DOHH2 (cell line): Measurements from ENCODE around the gene SLC6A11.

ENCODE experiments used
- H3F3A ChIP-seq: fragments of 200-600 bp; sonication (generic), shearing (Covaris generic); 2 replicates; pipeline ENCODE4 v1.6.0; 2016; ENCODE audit warnings: antibody characterized with exemption, mild to moderate bottlenecking; ENCODE audit not compliant: control insufficient read depth, insufficient read depth
- H3K27ac ChIP-seq: fragments of 200-600 bp; sonication (generic); 2 replicates; pipeline ENCODE4 v1.5.1; 2014; ENCODE audit warnings: low read depth, mild to moderate bottlenecking, low read length, moderate library complexity
- H3K27me3 ChIP-seq: fragments of 200-600 bp; sonication (generic); 2 replicates; pipeline ENCODE4 v1.6.1; 2014; ENCODE audit warnings: mild to moderate bottlenecking, low read length, mixed read lengths; ENCODE audit not compliant: control insufficient read depth
- H3K36me3 ChIP-seq: fragments of 200-600 bp; sonication (generic); 2 replicates; pipeline ENCODE4 v1.6.1; 2014; ENCODE audit warnings: mild to moderate bottlenecking, low read length, moderate library complexity, mixed read lengths; ENCODE audit not compliant: control insufficient read depth
- H3K4me1 ChIP-seq: fragments of 200-600 bp; sonication (generic); 2 replicates; pipeline ENCODE4 v1.6.1; 2014; ENCODE audit warnings: mild to moderate bottlenecking, low read length, mixed read lengths; ENCODE audit not compliant: control insufficient read depth
- H3K4me2 ChIP-seq: fragments of 200-600 bp; sonication (generic); 2 replicates; pipeline ENCODE4 v1.6.0; 2014; ENCODE audit warnings: mild to moderate bottlenecking, low read length, moderate library complexity
- H3K4me3 ChIP-seq: fragments of 200-600 bp; sonication (generic); 2 replicates; pipeline ENCODE4 v1.5.1; 2014; ENCODE audit warnings: mild to moderate bottlenecking, low read length, mixed read lengths
- H3K79me2 ChIP-seq: fragments of 200-600 bp; sonication (generic); 2 replicates; pipeline ENCODE4 v1.6.1; 2014; ENCODE audit warnings: mild to moderate bottlenecking, low read length, mixed read lengths; ENCODE audit not compliant: control insufficient read depth
- H3K9me2 ChIP-seq: fragments of 200-600 bp; sonication (generic); replicated peaks from 2 replicates; pipeline ENCODE4 v1.6.1; 2014; ENCODE audit warnings: mild to moderate bottlenecking, low read length, mixed read lengths; ENCODE audit not compliant: control insufficient read depth
- H3K9me3 ChIP-seq: fragments of 200-600 bp; sonication (generic); 2 replicates; pipeline ENCODE4 v1.6.1; 2014; ENCODE audit warnings: antibody characterized with exemption, low read length, mixed read lengths; ENCODE audit not compliant: control insufficient read depth, insufficient read depth
- H4K20me1 ChIP-seq: fragments of 200-600 bp; sonication (generic); 2 replicates; pipeline ENCODE4 v1.6.0; 2014; ENCODE audit warnings: low read depth, mild to moderate bottlenecking, antibody characterized with exemption, low read length, moderate library complexity; ENCODE audit not compliant: control insufficient read depth, insufficient read depth
- EZH2phosphoT487 ChIP-seq: fragments of 200-600 bp; sonication (generic); IDR thresholded peaks from 2 replicates; pipeline ENCODE4 v1.6.1; 2017; ENCODE audit warnings: borderline replicate concordance, mild to moderate bottlenecking, antibody characterized with exemption, low read length, moderate library complexity, mixed read lengths
- TF ChIP-seq, protein P1 (sequence below): fragments of 200-600 bp; sonication (generic); IDR thresholded peaks from one replicate; pipeline ENCODE4 v1.5.1; 2014; ENCODE audit warnings: antibody characterized with exemption, mild to moderate bottlenecking, low read depth, low read length; ENCODE audit not compliant: poor library complexity, severe bottlenecking

SLC6A11 gene

DNA sequence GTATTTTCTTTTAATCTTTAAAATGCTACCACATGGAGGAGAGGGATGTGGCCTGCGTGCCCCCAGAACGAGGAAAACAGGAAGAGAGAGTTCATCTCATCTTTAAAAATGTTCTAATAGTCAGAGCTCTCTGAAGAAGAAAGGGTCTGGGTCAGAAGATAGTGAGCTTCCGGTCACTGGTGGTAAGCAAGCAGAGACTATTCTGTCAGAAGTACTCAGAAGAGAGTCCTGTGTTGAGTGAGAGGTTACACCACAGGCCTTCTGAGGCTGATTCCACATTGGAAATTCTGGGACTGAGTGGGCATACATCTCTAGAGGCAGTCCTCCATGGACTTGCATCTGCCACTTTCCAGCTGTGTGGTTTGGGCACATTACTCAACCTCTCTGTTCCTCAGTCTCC lies 94.3 kb downstream of the SLC6A11 start:
- TF ChIP-seq EZH2phosphoT487: no peak
- TF ChIP-seq, protein P1, sequence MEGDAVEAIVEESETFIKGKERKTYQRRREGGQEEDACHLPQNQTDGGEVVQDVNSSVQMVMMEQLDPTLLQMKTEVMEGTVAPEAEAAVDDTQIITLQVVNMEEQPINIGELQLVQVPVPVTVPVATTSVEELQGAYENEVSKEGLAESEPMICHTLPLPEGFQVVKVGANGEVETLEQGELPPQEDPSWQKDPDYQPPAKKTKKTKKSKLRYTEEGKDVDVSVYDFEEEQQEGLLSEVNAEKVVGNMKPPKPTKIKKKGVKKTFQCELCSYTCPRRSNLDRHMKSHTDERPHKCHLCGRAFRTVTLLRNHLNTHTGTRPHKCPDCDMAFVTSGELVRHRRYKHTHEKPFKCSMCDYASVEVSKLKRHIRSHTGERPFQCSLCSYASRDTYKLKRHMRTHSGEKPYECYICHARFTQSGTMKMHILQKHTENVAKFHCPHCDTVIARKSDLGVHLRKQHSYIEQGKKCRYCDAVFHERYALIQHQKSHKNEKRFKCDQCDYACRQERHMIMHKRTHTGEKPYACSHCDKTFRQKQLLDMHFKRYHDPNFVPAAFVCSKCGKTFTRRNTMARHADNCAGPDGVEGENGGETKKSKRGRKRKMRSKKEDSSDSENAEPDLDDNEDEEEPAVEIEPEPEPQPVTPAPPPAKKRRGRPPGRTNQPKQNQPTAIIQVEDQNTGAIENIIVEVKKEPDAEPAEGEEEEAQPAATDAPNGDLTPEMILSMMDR: no peak
- H3K9me3 ChIP-seq: peaks cover 5% of the 10 kb centered on the region; the same call in 1 of the 2 replicates
- no peaks in the 10 kb centered on the region for H3F3A ChIP-seq
- no peak overlapping the region for H3K4me2 ChIP-seq
- no peaks in the 10 kb centered on the region for H3K79me2 ChIP-seq
- H3K27ac ChIP-seq: no peak overlapping the region
- no peaks in the 10 kb centered on the region for H3K36me3 ChIP-seq
- H4K20me1 ChIP-seq: no peaks in the 10 kb centered on the region
- H3K9me2 ChIP-seq: no peaks in the 10 kb centered on the region
- no peak overlapping the region for H3K4me3 ChIP-seq
- no peaks in the 10 kb centered on the region for H3K4me1 ChIP-seq
- no peaks in the 10 kb centered on the region for H3K27me3 ChIP-seq

DNA sequence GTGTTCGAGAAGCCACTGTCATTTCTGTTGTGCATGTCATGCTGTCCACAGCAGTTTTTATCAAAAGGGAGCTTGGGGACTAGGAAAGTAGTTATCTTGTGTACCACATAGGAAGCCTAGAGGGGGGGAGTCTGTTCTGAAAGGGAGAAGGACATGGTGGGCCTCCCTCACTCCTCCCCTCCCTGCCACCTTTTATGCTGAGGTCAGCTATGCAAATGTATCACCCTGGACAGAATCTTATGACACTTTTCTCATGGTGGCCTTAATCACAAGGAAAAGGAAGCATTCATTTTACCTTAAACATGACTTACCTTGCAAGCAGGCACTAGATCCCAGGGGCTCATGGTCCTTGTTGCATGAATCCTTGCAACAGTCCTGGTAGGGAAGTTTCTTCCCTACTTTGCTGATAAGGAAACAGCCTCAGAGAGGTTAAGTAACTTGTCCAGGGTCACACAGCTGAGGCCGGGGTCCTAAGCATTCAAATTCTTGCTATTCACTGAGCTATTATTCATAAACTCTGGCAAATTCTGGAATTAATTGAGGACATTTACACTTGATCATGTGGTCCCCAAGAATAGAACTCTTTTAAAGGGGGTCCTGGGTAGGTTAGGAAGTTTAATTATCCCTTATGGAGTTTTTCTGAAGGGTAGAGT lies 95.4 kb downstream of the SLC6A11 start:
- Histone ChIP-seq H3K27ac (no peak overlapping the region), H3K4me1 (no peaks in the 10 kb centered on the region), H3K9me2 (no peaks in the 10 kb centered on the region), H3K79me2 (no peaks in the 10 kb centered on the region), H3K36me3 (no peaks in the 10 kb centered on the region), H3K27me3 (no peaks in the 10 kb centered on the region), H3K4me3 (no peak overlapping the region), H3F3A (no peaks in the 10 kb centered on the region), H4K20me1 (no peaks in the 10 kb centered on the region), H3K9me3 (peaks cover 5% of the 10 kb centered on the region; the same call in 1 of the 2 replicates), H3K4me2 (no peak overlapping the region)
- TF ChIP-seq EZH2phosphoT487: no peak
- TF ChIP-seq, protein P1: no peak

DNA sequence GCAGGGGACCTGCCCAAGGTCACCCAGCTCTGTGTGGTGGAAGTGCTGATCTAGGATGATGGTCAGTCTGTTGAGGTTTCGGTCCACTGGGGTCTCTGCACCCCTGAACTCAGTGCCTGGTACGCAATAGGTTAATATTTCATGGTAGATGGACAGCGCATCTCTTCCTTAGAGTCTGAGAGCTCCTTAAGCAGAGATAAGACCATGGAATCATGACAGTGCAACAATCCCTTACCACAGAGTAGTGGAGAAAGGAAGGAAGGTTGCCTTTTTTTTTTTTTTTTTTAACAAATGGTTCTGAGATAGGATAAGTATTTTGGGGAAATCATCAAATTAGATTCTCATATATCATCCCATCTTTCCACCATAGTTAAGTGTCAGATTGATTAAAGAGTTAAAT lies 96.8 kb downstream of the SLC6A11 start:
- Histone ChIP-seq H3K4me3 (no peak overlapping the region), H3K4me2 (no peak overlapping the region), H3K9me2 (no peaks in the 10 kb centered on the region), H3K4me1 (no peaks in the 10 kb centered on the region), H4K20me1 (no peaks in the 10 kb centered on the region), H3K27ac (no peak overlapping the region), H3K9me3 (no peaks in the 10 kb centered on the region), H3K79me2 (no peaks in the 10 kb centered on the region), H3K27me3 (no peaks in the 10 kb centered on the region), H3F3A (no peaks in the 10 kb centered on the region), H3K36me3 (no peaks in the 10 kb centered on the region)
- no peak for TF ChIP-seq EZH2phosphoT487
- TF ChIP-seq, protein P1: no peak
